HG02840 (cell line): Measurements from ENCODE around the gene NDUFA9.

Experiments used
- ATAC-seq: cut with Tn5 transposase; IDR thresholded peaks from one replicate; pipeline ENCODE4 v1.9.1; 2021; ENCODE audit warnings: mild to moderate bottlenecking, moderate library complexity, moderate number of reproducible peaks; ENCODE audit not compliant: unreplicated experiment, low FRiP score

The NDUFA9 gene

GRCh38 chr12:4685317-4685716, 36.4 kb downstream of the NDUFA9 start:
- ATAC-seq = no peak

GRCh38 chr12:4690760-4691159, 41.8 kb downstream of the NDUFA9 start:
- no peak for ATAC-seq
